SHP77 treated with DMSO at 0.1 percent for 48 hours (cell line): ENCODE data around the gene ARMH4.

Source experiments
- DNase-seq: peaks from one replicate; lab custom pipeline; 2025; lab: John Stamatoyannopoulos, UW

Gene ARMH4

DNA sequence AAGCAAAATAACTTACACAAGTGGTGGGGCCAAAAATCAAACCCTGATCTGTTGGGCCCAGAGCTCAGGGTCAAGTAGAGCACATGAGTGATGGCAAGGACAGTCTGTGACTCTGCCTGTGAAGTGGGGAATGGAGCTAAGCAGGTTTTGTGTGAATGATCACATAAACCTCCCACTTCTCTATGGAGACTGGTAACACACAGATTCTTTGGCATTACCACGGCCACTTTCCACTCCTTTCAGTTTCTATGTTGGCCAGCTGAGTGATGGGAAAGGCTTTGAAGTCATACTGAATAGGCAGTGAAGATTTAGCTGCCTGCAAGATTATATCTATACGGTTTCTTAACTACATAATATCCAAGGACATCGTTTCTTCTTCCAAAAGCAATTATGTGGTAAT, 97.9 kb downstream of the ARMH4 start:
- no peak for DNase-seq

DNA sequence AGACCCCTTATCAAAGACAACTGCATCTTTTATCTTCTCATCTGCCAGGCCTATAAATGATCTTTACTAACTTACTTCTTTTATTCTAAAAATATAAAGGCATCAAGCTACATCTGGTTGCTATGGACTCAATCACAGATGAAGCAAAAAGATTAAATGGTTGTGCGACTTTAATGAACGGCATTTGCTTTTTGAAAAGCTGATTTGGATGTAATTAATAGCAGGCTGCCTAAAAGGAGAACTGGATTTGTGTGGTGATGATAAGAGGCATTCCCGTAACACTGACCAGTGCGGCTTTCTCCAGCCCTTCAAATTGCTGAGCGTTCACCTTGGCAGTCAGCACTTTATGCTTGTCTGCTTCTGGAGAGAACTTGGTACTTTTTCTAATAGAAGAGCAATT, 103.8 kb downstream of the ARMH4 start:
- no peak for DNase-seq

DNA sequence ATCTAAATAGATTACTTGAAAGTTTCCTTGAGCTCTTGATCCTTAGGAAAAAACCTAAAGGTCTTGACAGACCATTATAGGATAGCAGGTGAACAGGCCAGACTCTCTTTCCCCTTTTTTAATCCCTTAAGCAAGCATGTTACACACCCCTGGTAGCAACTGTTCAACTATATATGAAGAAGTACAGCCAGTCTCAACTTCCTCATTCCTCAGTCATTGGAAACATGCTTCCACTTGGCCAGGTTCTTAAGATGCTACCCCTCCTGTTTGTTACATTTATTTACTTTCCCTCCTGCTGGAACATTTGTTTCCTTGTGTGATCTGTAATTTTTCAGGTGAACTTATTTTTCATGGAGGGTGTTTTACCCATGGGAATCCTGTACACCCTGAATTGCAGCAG, 124.1 kb downstream of the ARMH4 start:
- no peak for DNase-seq

DNA sequence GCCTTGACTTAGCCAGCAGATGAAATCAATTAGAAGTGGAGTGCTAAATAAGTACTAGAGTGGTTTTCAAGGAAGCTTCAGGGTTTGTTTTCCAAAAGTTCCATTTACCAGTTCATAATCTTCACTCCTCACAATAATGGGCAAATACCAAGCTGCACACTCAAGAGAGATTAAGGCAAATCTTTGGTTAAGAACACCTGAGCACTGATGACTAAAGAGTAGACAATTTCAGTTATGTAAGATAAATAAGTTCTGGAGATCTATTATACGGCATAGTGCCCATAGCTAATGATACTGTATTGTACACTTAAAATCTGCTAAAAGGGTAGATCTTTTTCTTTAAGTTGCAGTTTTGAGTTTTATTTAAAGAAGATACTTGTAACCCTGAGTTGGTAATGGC, 125.0 kb downstream of the ARMH4 start:
- DNase-seq = no peak

DNA sequence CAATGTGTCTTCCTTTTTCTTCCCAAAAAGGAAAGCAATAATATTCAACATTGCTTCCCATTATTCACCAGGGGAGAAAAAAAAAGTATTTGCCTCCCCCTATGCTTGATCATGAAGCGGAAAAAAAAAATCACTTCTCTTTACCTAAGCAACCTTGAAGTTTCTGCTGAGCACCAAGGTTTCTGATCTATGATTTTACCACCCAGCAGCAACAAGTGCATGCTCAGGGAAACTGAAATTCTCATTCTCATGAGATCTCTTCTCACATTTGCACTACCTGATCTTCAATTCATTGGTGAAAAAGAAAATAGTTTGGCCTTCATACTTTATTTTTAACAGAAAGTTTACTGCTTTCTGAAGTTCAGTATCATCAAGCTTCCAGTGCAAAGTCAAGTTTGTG, 125.8 kb downstream of the ARMH4 start:
- no peak for DNase-seq

DNA sequence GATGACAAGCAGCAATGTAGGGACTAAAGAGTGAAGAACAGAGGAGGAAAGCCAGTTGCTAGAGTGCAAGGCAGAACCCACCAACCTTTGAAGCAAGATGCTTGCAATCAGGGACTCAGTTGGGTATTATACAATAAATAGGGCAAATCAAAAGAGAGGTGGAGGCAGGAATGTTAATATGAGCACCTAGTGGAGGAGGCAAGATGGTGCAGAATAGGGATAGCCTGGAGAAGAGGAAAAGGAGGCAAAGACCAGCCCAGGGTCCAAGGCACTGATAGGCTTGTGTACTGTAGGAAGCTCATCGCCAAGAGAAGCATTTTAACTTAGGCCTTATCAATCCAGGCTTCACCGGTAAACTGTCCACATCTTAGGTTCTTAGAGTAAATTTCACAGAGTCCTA, 137.2 kb downstream of the ARMH4 start:
- DNase-seq = no peak

DNA sequence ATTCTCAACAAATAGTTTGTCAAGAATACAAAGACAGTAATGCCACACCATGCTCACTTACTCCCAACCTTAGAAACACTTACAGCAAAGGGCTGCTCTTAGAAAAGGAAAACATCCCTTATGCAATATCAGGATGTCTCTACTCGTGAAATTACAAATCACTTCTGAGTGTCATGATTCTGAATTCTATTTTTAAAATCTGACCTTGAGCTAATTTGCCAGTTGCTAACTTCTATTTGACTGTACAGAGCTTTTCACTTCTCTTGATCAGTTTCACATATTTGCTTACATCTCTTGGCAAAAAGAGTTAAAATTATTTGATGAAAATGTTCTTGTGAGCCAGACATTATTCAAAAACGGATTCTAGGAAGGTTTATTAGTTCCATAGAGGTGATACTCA, 149.4 kb downstream of the ARMH4 start:
- no peak for DNase-seq

DNA sequence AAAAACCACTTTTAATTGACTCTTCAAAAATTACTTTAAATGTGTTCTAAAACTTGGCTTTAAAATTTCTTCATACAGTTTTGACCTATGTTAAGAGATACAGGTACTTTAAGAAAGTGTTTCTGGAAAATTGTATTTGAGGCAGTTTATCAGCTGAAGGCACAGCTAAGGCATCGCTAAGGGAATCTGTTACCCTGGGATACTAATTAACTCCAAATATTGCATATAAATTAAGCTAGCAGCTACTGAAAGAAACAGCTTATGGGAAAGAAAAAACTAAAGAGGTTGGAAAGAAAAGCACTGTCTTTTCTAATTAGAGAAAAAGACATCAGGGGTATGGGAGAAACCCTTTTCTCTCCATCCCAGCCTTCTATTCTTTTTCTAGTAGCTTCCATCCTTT, 152.0 kb downstream of the ARMH4 start:
- no peak for DNase-seq

DNA sequence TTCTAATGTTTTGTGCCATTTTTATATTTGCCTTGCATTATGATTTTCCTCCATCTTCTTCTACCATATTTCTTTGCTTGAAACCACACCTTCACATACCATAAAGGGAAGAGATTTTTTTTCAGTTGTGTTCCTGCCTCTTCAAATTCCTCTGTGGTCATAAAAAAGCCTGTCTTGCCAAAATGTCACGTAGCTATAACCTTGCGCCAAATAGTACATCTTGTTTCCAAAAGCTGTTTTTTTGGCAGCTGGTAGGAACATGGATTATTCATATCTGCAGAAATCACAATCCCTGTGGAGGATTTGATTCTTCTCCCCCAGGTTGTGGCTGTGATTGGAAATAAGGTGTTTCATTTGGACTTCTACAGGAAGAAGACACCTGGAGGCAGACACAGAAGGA, 152.5 kb downstream of the ARMH4 start:
- no peak for DNase-seq

DNA sequence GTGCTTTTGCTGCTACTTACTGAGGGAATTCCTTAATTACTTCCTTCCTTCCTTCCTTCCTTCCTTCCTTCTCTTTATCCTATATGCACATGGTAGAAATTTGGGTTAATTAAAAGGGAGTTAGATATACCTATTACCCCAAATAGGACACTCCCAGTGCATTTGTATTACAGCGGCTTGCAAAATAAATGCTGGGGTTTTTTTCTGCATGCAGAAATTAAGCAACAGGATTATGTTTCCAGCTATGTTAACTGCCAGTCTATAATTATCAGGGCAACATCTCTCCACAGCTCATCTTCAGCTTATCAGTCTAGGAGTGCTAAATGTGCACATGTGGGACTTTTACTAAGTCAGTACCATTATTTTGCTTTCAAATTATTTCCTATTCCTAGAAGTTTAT, 153.2 kb downstream of the ARMH4 start:
- DNase-seq = no peak

DNA sequence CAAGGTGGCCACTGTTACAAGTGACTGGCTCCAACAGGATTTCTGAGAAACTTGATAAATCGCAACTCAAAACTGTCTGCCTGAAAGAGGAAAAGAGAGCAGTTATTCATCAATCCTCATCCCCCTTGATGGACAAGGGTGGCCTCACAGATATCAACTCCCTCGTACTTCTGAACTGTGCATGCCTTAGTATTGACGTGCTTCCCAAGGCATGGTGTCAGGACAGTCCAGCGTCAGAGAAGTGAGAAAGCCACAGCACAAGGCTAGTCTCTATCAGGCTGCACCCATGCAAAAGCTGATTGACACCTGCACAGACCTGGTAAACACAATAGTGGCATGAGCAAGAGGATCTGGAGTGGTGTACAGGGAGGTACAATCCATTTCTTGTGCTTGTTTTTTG, 160.7 kb downstream of the ARMH4 start:
- no peak for DNase-seq

DNA sequence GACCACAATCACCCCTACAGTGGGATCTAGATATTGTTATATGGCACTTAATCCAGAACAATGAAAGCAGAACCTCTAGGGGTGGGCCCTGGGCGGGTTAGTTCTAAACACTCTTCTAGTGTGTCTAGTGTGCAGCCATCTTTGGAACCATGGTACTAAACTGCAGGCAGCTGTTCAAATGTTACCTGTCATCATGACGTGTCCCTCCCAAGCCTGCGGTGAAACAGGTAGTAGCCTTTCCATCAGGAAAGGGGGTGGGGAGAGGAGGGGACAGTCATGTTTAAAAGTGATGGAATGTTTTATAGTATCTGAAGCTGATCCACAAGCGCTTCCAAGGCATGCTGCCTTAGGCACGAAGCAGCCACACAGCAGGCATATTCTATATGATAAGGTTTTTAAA, 163.6 kb downstream of the ARMH4 start:
- DNase-seq = no peak

DNA sequence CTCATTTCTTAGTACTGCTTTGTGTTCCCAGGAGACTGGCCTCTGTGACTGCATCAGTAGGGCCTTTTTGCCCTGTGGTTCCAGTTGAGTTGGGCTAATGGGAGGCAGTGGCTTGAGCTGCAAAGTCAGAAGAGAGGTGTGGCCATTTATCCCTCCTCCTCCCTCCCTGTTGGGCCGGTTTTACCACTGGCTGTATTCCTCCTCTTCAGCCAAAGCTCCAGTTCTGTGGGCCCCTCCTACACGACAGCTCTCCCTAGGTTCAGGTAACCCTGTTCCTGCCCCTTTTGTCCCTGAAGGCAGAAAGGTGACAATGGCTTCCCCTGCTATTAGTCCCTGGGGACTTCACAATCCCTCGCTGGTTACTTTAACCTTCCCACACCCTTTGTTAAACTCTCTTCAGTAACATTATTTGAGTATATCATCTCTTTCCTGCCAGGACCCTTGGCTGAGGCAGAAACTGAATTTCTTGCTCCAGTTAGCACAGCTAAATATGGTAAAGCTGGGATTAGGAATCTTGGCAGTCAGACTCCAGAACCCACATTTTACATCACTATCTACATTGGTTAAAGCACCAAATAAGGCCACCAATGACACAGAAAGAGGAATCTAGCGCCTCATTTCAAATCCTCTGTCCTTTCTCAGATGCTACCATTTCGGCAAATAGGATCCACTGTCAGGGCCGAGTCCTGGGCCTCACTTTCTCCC, 164.3 kb downstream of the ARMH4 start:
- DNase-seq = no peak

DNA sequence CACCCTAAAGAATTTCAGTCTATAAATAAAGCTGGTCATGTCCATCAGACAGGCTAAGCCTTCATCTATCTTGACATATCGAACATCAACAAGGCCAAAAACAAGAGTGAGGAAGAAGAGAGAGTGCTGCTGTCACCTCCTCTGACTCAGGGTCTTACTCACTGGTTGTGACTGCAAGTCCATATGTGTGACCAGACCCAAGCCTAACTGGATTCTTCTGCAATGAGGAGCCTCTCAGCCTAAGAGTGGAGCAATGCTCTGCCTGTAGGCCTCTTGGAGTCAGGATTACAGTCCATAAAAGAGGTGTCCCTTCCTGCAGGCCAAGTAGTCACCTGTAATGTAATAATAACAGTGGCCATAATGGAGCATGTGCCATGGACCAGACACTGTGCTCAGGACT, 165.0 kb downstream of the ARMH4 start:
- DNase-seq = no peak

DNA sequence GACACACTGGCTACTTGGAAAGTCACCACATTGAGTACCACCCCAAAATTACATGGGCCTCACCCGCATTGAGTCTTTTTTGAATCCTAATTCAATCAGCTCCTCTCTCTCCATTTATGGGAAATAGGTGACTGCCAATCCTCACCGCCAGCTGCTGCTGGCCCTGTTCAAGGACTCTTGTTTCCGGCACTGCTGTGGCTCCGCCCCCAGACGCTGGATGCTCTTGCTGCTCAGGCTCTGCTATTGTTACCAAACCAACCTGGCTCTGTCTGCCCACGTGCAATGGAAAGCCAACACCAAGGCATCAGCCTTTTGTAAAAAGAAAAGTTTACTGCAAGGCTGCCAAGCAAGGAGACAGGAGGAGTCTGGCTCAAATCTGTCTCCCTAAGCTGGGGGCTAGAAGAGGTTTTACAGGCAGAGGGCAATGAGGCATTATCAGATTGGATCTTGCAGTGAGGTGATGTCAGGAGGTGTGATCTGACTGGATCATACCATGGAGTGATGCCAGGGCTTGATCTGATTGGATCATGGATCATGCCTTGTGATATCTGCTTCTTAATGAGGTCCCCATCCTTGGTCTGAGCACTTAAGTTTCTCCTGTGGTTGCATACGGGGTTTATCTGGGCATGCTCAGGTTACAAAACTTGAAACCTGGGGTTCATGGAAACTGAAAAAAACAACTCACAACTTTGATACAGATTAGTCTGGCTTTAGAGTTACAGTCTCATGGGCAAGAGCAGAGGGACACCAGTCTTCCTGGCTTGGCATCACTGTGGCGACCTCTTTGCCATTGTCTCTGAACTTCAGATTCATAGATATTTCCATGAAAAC, 169.0 kb downstream of the ARMH4 start:
- DNase-seq = peak; percentile 91

DNA sequence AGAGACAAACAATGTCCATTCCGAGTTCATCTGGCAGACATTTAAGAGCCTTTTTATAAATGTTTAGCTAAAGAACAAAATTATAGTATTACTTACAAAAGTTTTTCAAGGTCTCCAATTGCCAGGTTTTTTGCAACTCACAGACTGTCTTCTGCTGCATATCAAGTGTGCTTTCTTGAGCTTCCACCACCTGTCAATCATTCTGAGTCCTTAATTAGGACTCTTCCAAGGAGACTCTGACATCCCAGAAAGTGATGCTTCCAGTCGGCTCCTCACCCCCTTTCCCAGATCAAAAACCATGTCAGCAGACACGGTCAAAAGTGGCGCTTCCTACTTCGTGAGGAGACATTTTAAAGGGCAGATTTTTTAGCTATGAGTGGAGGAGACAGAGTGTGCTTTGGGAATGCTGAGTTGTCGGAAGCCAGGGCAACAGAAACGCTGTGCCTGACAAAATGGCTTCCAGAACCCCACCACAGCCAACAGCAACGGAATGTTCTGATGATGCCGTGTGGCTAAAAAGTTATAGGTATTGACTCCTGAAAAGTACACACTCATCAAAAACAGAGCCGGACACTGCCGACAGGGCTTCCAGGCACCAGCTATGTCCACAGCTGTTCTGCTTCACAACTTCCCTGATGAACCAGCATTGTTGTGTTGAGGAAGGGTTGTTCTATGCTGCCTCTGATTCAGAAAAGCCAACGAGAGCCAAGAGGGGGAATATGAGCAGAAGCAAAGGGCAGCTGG, 170.0 kb downstream of the ARMH4 start:
- peak; percentile 39 for DNase-seq

DNA sequence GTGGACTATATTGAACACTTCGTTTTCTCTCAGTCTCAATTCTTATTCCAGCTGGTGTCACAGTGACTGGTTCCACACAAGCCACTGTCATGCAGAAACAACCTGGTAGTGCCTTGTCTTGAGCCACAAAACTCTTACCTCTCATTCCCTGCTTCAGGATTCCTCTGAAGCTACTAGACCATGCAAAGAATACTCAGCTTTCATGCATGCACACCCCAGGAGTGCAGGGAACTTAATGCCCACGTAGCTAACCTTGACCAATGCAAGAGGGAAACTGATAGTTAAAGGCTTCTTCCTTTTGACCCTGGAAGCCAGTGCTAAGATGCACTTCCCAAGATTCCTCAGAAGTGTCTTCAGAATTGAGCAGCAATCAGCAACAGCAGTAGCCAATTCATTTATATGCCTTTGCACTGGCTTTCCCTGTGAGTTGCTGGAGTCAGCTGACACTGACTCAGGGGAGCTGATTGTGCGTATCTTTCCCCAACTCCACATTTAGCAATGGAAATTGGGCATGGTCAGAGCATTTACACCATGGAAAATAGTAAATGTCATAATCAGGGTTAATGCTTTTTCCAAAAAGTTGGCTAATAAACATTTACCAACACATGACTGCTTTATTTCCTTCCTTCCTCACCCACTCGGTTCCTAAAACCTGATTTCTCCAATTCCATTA, 172.5 kb downstream of the ARMH4 start:
- DNase-seq = no peak

DNA sequence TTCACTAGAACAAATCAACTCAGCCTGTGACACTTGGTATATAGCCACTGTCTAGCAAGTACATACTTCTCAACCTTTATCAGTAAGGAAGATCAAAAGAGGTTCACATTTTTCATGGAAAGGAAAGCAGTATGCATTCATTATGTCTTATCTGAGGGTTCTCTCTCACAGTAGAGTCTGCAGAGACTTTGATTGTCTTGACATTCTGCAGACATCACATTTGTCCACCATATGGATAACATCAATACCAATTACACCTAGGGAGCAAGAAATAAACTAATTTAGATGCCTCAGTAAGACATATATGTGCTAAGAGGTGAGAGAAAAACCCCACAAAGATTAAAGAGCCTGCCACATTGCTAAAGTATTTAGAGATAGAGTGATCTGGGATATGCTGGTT, 175.3 kb downstream of the ARMH4 start:
- DNase-seq = no peak

DNA sequence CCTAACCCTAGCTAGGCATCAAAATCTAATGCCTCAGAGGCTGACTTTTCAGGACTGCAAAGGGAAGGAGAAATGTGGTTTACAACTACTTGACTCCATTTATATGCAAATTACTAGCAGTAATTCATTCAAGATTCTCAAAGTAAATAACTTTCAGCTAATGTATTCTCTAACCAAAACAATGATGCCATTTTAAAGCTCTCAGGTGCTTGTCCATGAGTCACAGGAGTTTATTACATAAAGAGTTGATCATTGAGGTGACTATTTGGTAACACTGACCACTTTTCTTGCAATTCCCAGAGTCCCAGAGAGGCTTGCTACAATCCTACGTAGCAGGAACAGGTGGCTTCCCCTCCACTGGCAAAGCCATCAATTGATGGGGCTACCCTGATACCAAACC, 177.1 kb downstream of the ARMH4 start:
- DNase-seq = no peak

DNA sequence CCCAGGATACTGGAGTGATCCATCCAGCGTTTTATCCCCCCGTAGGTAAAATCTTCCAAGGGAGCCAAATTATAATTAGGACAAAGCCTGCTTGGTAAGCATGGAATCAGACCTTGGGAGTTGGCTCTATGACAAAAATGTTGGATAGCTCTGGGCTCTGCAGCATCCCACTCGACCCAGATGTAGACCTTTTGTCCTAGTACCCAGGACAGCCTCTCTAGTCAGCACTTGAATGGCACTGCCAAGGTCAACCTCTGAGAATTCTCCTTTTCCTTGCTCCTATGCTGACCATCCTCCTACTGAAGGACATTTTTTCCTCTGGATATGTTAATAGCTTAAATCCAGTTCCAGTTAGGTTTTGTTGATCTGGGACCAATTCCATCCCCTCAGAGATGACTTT, 181.4 kb downstream of the ARMH4 start:
- DNase-seq = no peak

DNA sequence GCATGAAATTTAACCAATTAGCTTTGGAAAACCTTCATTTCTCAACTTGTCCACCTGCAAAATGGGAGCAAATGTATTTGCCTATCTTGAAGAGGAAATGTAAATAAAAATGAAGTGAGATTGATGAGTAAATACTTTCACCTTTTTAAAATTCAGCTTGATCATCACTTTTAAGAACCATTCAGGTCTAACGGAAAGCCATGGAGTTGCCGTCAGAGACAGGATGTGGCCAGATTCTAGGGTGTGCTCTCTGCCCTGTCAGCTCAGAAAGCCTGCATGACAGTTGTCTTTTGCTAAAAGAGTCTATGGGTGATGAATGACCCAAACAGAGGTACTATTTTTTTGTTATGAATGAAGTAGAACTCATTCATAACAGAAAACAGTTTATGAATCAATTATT, 181.8 kb downstream of the ARMH4 start:
- no peak for DNase-seq

DNA sequence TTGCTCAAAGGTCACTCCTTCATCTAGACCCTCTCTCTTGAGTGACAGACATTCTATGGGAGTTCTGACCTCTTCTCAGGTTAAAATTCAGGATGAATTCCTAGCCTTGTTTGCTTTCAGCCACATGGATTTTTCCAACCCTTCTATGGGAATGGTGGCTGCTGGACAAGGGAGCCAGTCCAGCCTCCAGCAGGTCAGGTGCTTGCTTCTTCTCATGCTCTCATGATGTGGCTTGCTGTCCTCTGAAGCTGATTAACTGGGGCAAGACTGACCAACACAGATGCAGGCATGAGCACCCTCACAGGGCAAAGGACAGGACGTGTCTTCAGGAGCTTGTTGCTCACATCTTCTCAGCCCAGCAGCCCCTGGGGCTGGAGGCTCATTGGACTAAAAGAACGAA, 188.9 kb downstream of the ARMH4 start:
- no peak for DNase-seq
